Mesendoderm (in vitro differentiated cells): Measurements from ENCODE around the gene ADCYAP1.

Experiments used
- DNase-seq: peaks from one replicate; pipeline ENCODE4 v3.0.0; 2013
- H2AK5ac ChIP-seq: 2 replicates; pipeline ENCODE4 v1.6.1; 2013; ENCODE audit warnings: low read length, inconsistent platforms
- H2BK120ac ChIP-seq: 2 replicates; pipeline ENCODE4 v1.6.1; 2013; ENCODE audit warnings: low read depth, mild to moderate bottlenecking, low read length, moderate library complexity, mixed read lengths
- H2BK15ac ChIP-seq: replicated peaks from 2 replicates; pipeline ENCODE4 v1.6.1; 2013; ENCODE audit warnings: low read depth, mild to moderate bottlenecking, moderate library complexity
- H2BK5ac ChIP-seq: 2 replicates; pipeline ENCODE4 v1.6.1; 2013; ENCODE audit warnings: low read length, inconsistent platforms
- H3K18ac ChIP-seq: 2 replicates; pipeline ENCODE4 v1.6.1; 2013; ENCODE audit warnings: mild to moderate bottlenecking, low read length, mixed read lengths
- H3K23ac ChIP-seq: one replicate; pipeline ENCODE4 v1.6.1; 2013; ENCODE audit warnings: low read length
- H3K27ac ChIP-seq: 2 replicates; pipeline ENCODE4 v1.5.1; 2013; ENCODE audit warnings: low read depth, mild to moderate bottlenecking, inconsistent platforms, low read length, moderate library complexity
- H3K27me3 ChIP-seq: 2 replicates; pipeline ENCODE4 v1.6.1; 2013; ENCODE audit warnings: low read length, control low read depth, mild to moderate bottlenecking, inconsistent platforms; ENCODE audit not compliant: insufficient read depth, poor library complexity
- H3K36me3 ChIP-seq: 2 replicates; pipeline ENCODE4 v1.6.1; 2013; ENCODE audit warnings: low read length, inconsistent platforms; ENCODE audit not compliant: control insufficient read depth, insufficient read depth
- H3K4ac ChIP-seq: one replicate; pipeline ENCODE4 v1.6.1; 2013; ENCODE audit warnings: low read depth, mild to moderate bottlenecking, low read length, moderate library complexity
- H3K4me1 ChIP-seq: 2 replicates; pipeline ENCODE4 v1.6.1; 2013; ENCODE audit warnings: low read depth, low read length, inconsistent platforms; ENCODE audit not compliant: control insufficient read depth
- H3K4me2 ChIP-seq: 2 replicates; pipeline ENCODE4 v1.6.1; 2013; ENCODE audit warnings: low read length
- H3K4me3 ChIP-seq: 2 replicates; pipeline ENCODE4 v1.5.1; 2013; ENCODE audit warnings: mild to moderate bottlenecking, low read length
- H3K56ac ChIP-seq: one replicate; pipeline ENCODE4 v1.6.1; 2013; ENCODE audit warnings: low read length
- H3K79me1 ChIP-seq: 2 replicates; pipeline ENCODE4 v1.6.1; 2013; ENCODE audit warnings: low read length, inconsistent platforms
- H3K79me2 ChIP-seq: 2 replicates; pipeline ENCODE4 v1.6.1; 2013; ENCODE audit warnings: mild to moderate bottlenecking, low read length; ENCODE audit not compliant: control insufficient read depth, insufficient read depth
- H3K9ac ChIP-seq: 2 replicates; pipeline ENCODE4 v1.6.1; 2013; ENCODE audit warnings: low read length, inconsistent platforms
- H4K5ac ChIP-seq: one replicate; pipeline ENCODE4 v1.6.1; 2013; ENCODE audit warnings: low read length
- H4K8ac ChIP-seq: one replicate; pipeline ENCODE4 v1.6.1; 2013; ENCODE audit warnings: low read depth, mild to moderate bottlenecking, control low read depth, low read length, moderate library complexity
- WGBS: extraction: QIAGEN DNeasy Blood & Tissue Kit; methylation state at CpG from one replicate; pipeline ENCODE4 v1.1.7; 2013; ENCODE audit warnings: low lambda C conversion rate, missing lambda C conversion rate; ENCODE audit not compliant: insufficient coverage; ENCODE audit errors: extremely low coverage; 5-methylcytosine and 5-hydroxymethylcytosine counted together

Gene ADCYAP1

GRCh38 chr18:907115-907884 lies 2.6 kb downstream of the ADCYAP1 start:
- peak; percentile 43 for DNase-seq

GRCh38 chr18:907885-908757 lies 3.5 kb downstream of the ADCYAP1 start:
- no peak overlapping the region for H2BK5ac ChIP-seq
- peak overlapping the region; percentile 25 for H3K56ac ChIP-seq
- WGBS: no CpG with 5 or more reads among the region's 55 CpGs
- H3K27ac ChIP-seq: no peak overlapping the region
- H3K18ac ChIP-seq: no peak overlapping the region
- H4K5ac ChIP-seq: no peak overlapping the region
- H3K4me3 ChIP-seq: no peak overlapping the region
- H3K9ac ChIP-seq: no peak overlapping the region
- H3K4me2 ChIP-seq: peak overlapping the region; percentile 31
- no peak overlapping the region for H2AK5ac ChIP-seq
- H2BK120ac ChIP-seq: no peak overlapping the region
- no peak overlapping the region for H2BK15ac ChIP-seq
- no peaks in the 10 kb centered on the region for H3K79me2 ChIP-seq
- no peak for DNase-seq
- H3K4ac ChIP-seq: no peak overlapping the region
- H3K4me1 ChIP-seq: peaks cover 2% of the 10 kb centered on the region
- H3K23ac ChIP-seq: no peak overlapping the region
- H3K36me3 ChIP-seq: no peaks in the 10 kb centered on the region
- no peaks in the 10 kb centered on the region for H3K79me1 ChIP-seq
- H4K8ac ChIP-seq: no peak overlapping the region
- H3K27me3 ChIP-seq: peaks cover 67% of the 10 kb centered on the region

More at GRCh38 chr18:907115-907884, 2.6 kb downstream of the ADCYAP1 start:
- H3K27me3 ChIP-seq: peaks cover 67% of the 10 kb centered on the region
- H3K4me3 ChIP-seq: no peak overlapping the region
- H4K5ac ChIP-seq: no peak overlapping the region
- H3K4me2 ChIP-seq: peak overlapping the region; percentile 53
- H3K56ac ChIP-seq: no peak overlapping the region
- no peak overlapping the region for H3K18ac ChIP-seq
- H2BK15ac ChIP-seq: no peak overlapping the region
- no peak overlapping the region for H3K9ac ChIP-seq
- H2BK5ac ChIP-seq: no peak overlapping the region
- H4K8ac ChIP-seq: no peak overlapping the region
- no peak overlapping the region for H3K27ac ChIP-seq
- no peak overlapping the region for H2BK120ac ChIP-seq
- no peak overlapping the region for H2AK5ac ChIP-seq
- H3K36me3 ChIP-seq: no peaks in the 10 kb centered on the region
- no peaks in the 10 kb centered on the region for H3K79me2 ChIP-seq
- H3K23ac ChIP-seq: no peak overlapping the region
- H3K4ac ChIP-seq: no peak overlapping the region
- WGBS: no CpG with 5 or more reads among the region's 75 CpGs
- H3K4me1 ChIP-seq: peaks cover 2% of the 10 kb centered on the region
- no peaks in the 10 kb centered on the region for H3K79me1 ChIP-seq

- Histone ChIP-seq H3K27me3 (peaks cover 65% of the 10 kb centered on the region), H3K79me1 (no peaks in the 10 kb centered on the region), H3K18ac (no peak overlapping the region), H2BK15ac (no peak overlapping the region), H2BK120ac (no peak overlapping the region), H4K5ac (no peak overlapping the region), H3K4me1 (peaks cover 2% of the 10 kb centered on the region), H2AK5ac (no peak overlapping the region), H3K56ac (no peak overlapping the region), H4K8ac (no peak overlapping the region), H3K23ac (peak overlapping the region; percentile 20), H3K4me2 (peak overlapping the region; percentile 31), H3K9ac (no peak overlapping the region), H3K79me2 (no peaks in the 10 kb centered on the region), H3K36me3 (no peaks in the 10 kb centered on the region), H3K4me3 (no peak overlapping the region), H3K4ac (no peak overlapping the region), H3K27ac (no peak overlapping the region), H2BK5ac (no peak overlapping the region)
- DNase-seq: peak; percentile 40
- WGBS: no CpG with 5 or more reads among the region's 69 CpGs
These were observed 4.4 kb downstream of the ADCYAP1 start for GRCh38 chr18:908758-909724.

- no peaks in the 10 kb centered on the region for H3K79me1 ChIP-seq
- no peak overlapping the region for H3K4ac ChIP-seq
- no CpG with 5 or more reads among the region's 5 CpGs for WGBS
- peaks cover 2% of the 10 kb centered on the region for H3K4me1 ChIP-seq
- H3K56ac ChIP-seq: no peak overlapping the region
- no peak overlapping the region for H3K18ac ChIP-seq
- no peak overlapping the region for H3K4me2 ChIP-seq
- H2BK5ac ChIP-seq: no peak overlapping the region
- no peak for DNase-seq
- no peak overlapping the region for H3K27ac ChIP-seq
- H3K79me2 ChIP-seq: no peaks in the 10 kb centered on the region
- H3K27me3 ChIP-seq: peaks cover 53% of the 10 kb centered on the region
- H2BK120ac ChIP-seq: no peak overlapping the region
- no peak overlapping the region for H4K5ac ChIP-seq
- H2AK5ac ChIP-seq: no peak overlapping the region
- H3K9ac ChIP-seq: no peak overlapping the region
- no peaks in the 10 kb centered on the region for H3K36me3 ChIP-seq
- no peak overlapping the region for H3K4me3 ChIP-seq
- no peak overlapping the region for H3K23ac ChIP-seq
- no peak overlapping the region for H2BK15ac ChIP-seq
- H4K8ac ChIP-seq: no peak overlapping the region
These were observed 5.6 kb downstream of the ADCYAP1 start for GRCh38 chr18:910247-910646.

- Histone ChIP-seq H3K4ac (no peak overlapping the region), H3K4me3 (no peak overlapping the region), H2BK5ac (no peak overlapping the region), H2BK120ac (no peak overlapping the region), H3K9ac (no peak overlapping the region), H4K5ac (no peak overlapping the region), H3K27me3 (peaks cover 45% of the 10 kb centered on the region), H3K79me1 (no peaks in the 10 kb centered on the region), H3K56ac (no peak overlapping the region), H3K79me2 (no peaks in the 10 kb centered on the region), H3K23ac (no peak overlapping the region), H4K8ac (no peak overlapping the region), H3K4me1 (peaks cover 2% of the 10 kb centered on the region), H3K36me3 (no peaks in the 10 kb centered on the region), H3K4me2 (no peak overlapping the region), H2BK15ac (no peak overlapping the region), H3K27ac (no peak overlapping the region), H2AK5ac (no peak overlapping the region), H3K18ac (no peak overlapping the region)
- DNase-seq: no peak
- no CpG with 5 or more reads among the region's 2 CpGs for WGBS
These were observed 6.4 kb downstream of the ADCYAP1 start for GRCh38 chr18:911025-911424.
